ENCODE measurements around the gene SNRNP25. TPM values are rescaled to one million over a fixed set of nuclear protein-coding genes. Genes with fewer than 3 reads are reported as not detected.

The SNRNP25 gene
- total and polyA plus RNA-seq, 12 donors = 22.6 to 51.1 (median 32.9) TPM

DNA sequence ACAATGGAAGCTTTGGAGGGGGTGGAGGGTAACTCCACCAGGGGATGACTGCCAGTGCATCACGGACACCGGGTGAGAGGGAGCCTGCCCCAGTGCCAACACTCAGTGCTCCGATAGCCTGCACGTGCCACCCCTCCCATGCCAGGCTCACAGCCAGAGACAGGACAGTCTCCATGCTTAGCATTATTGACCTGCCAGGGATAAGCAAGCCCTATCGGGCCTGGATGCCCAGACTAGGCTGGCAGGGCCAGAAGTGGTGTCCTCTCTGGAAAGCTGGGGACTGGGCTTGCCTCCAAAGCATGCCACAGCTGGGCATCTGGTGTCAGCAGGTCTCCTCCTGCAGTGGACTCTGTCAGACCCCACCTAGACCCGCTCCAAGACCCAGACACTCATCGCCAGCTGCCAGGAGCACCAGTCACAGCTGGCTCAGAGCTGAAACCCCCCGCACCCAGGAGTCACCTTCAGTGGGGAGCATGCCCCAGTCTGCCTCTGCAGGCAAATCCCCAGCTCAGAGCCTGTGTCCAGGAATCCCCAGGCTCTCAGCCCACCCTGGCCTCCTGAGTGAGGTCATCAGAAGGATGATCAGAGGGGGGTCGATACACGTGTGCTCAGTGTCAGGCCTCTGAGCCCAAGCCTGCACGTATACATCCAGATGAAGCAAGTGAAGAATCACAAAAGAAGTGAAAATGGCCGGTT, 20.6 kb downstream of the SNRNP25 start:
- Histone ChIP-seq H3K27ac (no peak overlapping the region), H3K27me3 (no peaks in the 10 kb centered on the region), H3K36me3 (replicated peaks in 1 of 2) (no peaks in the 10 kb centered on the region), H3K4me1 (replicated peaks in 1 of 2) (peaks cover 32 to 41% of the 10 kb centered on the region in 2 donors), H3K9me3 (replicated peaks in 1 of 3) (no peaks in the 10 kb centered on the region), H3K4me3 (no peak overlapping the region)
- WGBS, 4 donors = 74 to 88% (median 82%) methylated on average over 5 to 12 of the region's 12 CpGs
- intact Hi-C loops (cut with DNase I) = no loop called here
- TF ChIP-seq, protein P1, sequence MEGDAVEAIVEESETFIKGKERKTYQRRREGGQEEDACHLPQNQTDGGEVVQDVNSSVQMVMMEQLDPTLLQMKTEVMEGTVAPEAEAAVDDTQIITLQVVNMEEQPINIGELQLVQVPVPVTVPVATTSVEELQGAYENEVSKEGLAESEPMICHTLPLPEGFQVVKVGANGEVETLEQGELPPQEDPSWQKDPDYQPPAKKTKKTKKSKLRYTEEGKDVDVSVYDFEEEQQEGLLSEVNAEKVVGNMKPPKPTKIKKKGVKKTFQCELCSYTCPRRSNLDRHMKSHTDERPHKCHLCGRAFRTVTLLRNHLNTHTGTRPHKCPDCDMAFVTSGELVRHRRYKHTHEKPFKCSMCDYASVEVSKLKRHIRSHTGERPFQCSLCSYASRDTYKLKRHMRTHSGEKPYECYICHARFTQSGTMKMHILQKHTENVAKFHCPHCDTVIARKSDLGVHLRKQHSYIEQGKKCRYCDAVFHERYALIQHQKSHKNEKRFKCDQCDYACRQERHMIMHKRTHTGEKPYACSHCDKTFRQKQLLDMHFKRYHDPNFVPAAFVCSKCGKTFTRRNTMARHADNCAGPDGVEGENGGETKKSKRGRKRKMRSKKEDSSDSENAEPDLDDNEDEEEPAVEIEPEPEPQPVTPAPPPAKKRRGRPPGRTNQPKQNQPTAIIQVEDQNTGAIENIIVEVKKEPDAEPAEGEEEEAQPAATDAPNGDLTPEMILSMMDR (IDR thresholded peaks at IDR 0.05) = no peak
- TF ChIP-seq POLR2A (IDR thresholded peaks at IDR 0.05) = no peak
- DNase-seq = no peak

GRCh38 chr16:74747-75334, 21.2 kb downstream of the SNRNP25 start:
- no peak for TF ChIP-seq POLR2A (IDR thresholded peaks at IDR 0.05)
- TF ChIP-seq, protein P1 (IDR thresholded peaks at IDR 0.05) = no peak
- H3K36me3 ChIP-seq (replicated peaks in 1 of 2) = peaks cover 0 to 6% of the 10 kb centered on the region in 2 donors
- H3K9me3 ChIP-seq (replicated peaks in 1 of 3) = no peaks in the 10 kb centered on the region
- H3K27me3 ChIP-seq = no peaks in the 10 kb centered on the region
- intact Hi-C loops (cut with DNase I) = no loop called here
- 89 to 95% (median 91%) methylated on average over 14 to 16 of the region's 16 CpGs for whole genome bisulfite sequencing, 4 donors
- no peak overlapping the region for H3K4me3 ChIP-seq
- DNase-seq = no peak
- peak overlapping the region in 2 of 5 donors; percentile 93 to 98 for H3K27ac ChIP-seq
- peaks cover 39 to 48% of the 10 kb centered on the region in 2 donors for H3K4me1 ChIP-seq (replicated peaks in 1 of 2)

DNA sequence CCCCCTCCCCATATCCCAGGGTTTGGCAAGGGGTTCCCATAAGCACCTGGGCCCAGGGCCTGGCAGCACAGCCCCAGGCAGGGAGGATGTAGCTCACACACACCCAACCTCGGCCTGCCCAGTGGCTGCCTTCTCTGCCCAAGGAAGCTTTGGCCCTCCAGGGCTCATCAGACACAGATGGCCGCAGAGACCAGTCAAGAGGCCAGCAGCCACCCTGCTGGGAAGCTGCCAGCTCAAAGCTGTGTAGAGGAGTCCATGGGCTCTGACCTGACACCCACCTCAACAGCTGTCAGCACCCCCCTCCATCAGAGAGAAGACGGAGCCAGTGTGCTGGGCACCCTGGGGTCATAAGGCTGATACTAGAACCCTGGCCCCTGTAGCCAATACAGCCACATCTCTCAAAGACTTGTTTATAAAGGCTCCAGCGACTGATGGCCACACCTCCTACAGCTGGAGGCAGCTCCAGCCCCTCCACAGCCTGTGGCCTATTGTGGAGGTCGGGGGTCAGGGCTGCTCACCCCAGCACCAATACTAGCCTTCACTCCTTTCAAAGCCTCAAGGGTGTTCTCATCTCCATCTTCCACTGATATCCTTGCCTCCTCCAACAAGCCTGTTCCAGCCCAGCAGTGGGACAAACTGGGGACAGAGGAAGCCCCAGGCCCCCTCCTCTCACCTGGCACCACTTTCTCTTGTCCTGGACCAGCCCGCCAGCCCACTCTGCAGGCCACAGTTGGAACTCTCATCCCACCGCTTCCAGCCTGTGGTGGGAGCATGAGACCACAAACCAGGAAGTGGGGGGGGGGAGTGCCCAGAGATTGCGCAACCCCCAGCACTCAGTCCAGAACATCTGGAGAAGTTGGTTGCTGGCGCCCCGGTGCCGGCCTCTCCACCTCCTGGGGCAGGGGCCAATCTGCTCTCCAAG, 22.2 kb downstream of the SNRNP25 start:
- Histone ChIP-seq H3K4me1 (replicated peaks in 1 of 2) (peaks cover 41 to 51% of the 10 kb centered on the region in 2 donors), H3K36me3 (replicated peaks in 1 of 2) (peaks cover 0 to 11% of the 10 kb centered on the region in 2 donors), H3K27me3 (no peaks in the 10 kb centered on the region), H3K27ac (peak overlapping the region in 3 of 5 donors; percentile 88 to 98 (median 93)), H3K9me3 (replicated peaks in 1 of 3) (no peaks in the 10 kb centered on the region), H3K4me3 (no peak overlapping the region)
- intact Hi-C loops (cut with DNase I) = no loop called here
- DNase-seq = peak in 6 of 7 donors; percentile 47 to 79 (median 58)
- WGBS, 4 donors = 44 to 54% (median 50%) methylated on average over 6 to 11 of the region's 11 CpGs
- TF ChIP-seq, protein P1 (IDR thresholded peaks at IDR 0.05) = peak in 2 of 6 experiments; percentile 11 to 23
- TF ChIP-seq POLR2A (IDR thresholded peaks at IDR 0.05) = no peak
